ENCODE measurements around the gene COLEC12. TPM values are rescaled to one million over a fixed set of nuclear protein-coding genes. Genes with fewer than 3 reads are reported as not detected.

COLEC12 gene
- total and polyA plus RNA-seq, 8 donors: 32.9 to 124 (median 103) TPM

DNA sequence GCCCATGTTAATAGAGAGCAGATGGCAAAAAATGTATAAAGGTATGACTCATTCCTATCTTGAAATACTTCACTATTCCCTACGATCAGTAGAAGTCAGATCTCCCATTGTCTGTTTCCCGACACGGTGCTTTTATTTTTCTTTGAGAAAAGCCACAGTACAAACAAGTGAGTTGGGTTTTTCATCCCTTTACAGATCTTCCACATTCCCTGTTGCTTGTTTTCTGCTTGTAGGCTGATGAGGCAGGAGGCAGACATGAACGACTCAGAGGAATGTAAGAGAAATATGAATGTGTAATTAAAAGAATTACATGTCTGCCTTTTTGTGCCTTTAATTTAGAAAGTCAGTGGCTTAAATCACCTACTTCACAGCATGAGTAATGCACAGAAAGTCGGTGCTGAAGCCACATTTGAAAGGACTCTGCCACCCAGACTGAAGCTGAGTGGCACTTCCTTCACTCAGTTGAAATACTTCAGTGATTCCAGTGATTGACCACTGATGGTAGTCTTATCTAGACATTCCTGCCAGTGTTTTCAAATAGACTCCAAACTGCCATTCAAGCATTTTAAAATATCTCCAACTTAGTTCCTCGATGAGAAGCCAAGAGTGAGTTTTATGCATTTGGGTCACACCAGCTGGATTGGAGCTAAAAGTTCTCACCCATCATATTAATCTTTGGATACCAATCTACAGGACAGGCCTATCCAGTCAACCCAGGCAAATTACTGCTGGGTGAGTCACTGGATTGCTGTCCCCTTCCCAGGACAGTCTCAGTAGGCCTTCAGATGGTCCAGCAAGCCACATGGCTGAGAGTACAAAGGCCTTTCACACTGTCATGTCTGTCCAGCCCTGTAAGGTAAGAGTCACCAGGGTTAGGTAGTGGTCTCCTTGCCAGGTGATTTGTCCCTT, 79.0 kb downstream of the COLEC12 start:
- Histone ChIP-seq H3K27ac (peak overlapping the region in 1 of 2 donors; percentile 15), H3K4me1 (peaks cover 0 to 10% of the 10 kb centered on the region in 2 donors), H3K36me3 (no peaks in the 10 kb centered on the region), H3K27me3 (no peaks in the 10 kb centered on the region), H3K4me3 (no peak overlapping the region), H3K9me3 (no peaks in the 10 kb centered on the region)
- TF ChIP-seq CTCF (IDR thresholded peaks at IDR 0.05): no peak
- intact Hi-C loops (cut with DNase I): no loop called here
- peak; percentile 27 for ATAC-seq
- no peak for DNase-seq

DNA sequence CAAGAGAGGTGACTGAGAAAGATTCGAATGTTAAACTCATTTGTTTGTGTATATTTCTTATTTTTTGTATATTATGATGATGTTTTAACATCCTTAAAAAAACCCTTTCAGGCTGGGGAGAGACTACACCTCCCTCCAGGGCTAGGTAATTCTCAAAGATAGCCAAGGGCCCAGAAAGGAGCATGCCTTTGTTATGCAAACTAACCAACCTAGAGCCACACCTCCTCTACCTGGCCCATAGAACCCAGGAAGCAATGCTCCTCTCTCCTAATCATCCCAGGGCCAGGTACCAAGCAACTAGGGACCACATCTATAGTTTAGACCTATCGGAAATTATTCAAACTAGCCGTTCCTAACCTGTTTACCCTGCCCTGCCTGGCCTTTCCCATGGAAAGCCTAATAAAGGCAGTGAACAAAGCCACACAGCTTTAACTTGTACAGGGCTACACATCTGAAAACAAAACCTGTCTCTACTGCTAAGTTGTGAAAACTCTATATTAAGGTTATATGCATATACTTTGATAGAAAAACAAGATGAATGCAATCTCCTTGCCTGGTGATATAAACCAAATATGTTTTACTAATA, 79.7 kb downstream of the COLEC12 start:
- TF ChIP-seq CTCF (IDR thresholded peaks at IDR 0.05): no peak
- H3K27me3 ChIP-seq: no peaks in the 10 kb centered on the region
- H3K4me3 ChIP-seq: no peak overlapping the region
- ATAC-seq (no peak), DNase-seq (no peak)
- intact Hi-C loops (cut with DNase I): no loop called here
- peaks cover 5 to 8% of the 10 kb centered on the region in 2 donors for H3K4me1 ChIP-seq
- H3K9me3 ChIP-seq: no peaks in the 10 kb centered on the region
- H3K36me3 ChIP-seq: no peaks in the 10 kb centered on the region
- no peak overlapping the region for H3K27ac ChIP-seq

GRCh38 chr18:419541-420175, 80.8 kb downstream of the COLEC12 start:
- Histone ChIP-seq H3K36me3 (no peaks in the 10 kb centered on the region), H3K4me3 (no peak overlapping the region), H3K27me3 (no peaks in the 10 kb centered on the region), H3K4me1 (peaks cover 8 to 13% of the 10 kb centered on the region in 2 donors), H3K27ac (no peak overlapping the region), H3K9me3 (no peaks in the 10 kb centered on the region)
- ATAC-seq (no peak), DNase-seq (no peak)
- TF ChIP-seq CTCF (IDR thresholded peaks at IDR 0.05): no peak
- intact Hi-C loops (cut with DNase I): no loop called here

DNA sequence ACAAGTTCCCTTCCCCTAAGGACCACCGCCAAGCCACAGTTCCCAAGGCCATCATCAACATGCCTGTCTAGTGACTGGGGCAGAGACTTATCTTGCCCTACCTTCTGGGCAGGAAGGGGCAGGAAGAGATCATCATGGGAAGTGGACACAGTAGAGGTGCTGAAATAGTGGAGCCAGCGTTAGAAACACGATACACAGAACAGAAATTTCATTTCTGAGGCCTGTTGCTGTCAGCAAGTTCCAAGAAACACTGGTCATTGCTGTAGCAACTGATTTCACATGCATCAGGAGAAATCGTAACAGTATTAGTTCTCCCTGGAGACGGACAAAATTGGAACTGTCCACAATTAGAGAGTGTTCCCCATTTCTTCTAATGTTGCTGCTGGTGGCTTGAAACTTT, 83.0 kb downstream of the COLEC12 start:
- Histone ChIP-seq H3K9me3 (no peaks in the 10 kb centered on the region), H3K4me3 (no peak overlapping the region), H3K36me3 (no peaks in the 10 kb centered on the region), H3K27ac (peak overlapping the region in 1 of 2 donors; percentile 43), H3K27me3 (no peaks in the 10 kb centered on the region), H3K4me1 (peaks cover 8 to 18% of the 10 kb centered on the region in 2 donors)
- TF ChIP-seq CTCF (IDR thresholded peaks at IDR 0.05): no peak
- DNase-seq (no peak), ATAC-seq (peak; percentile 62)
- intact Hi-C loops (cut with DNase I): no loop called here

GRCh38 chr18:416930-417329, 83.6 kb downstream of the COLEC12 start:
- Histone ChIP-seq H3K27me3 (no peaks in the 10 kb centered on the region), H3K9me3 (no peaks in the 10 kb centered on the region), H3K4me3 (no peak overlapping the region), H3K36me3 (no peaks in the 10 kb centered on the region), H3K4me1 (peaks cover 8 to 18% of the 10 kb centered on the region in 2 donors), H3K27ac (peak overlapping the region in 1 of 2 donors; percentile 43)
- ATAC-seq: no peak
- intact Hi-C loops (cut with DNase I): no loop called here
- no peak for DNase-seq
- TF ChIP-seq CTCF (IDR thresholded peaks at IDR 0.05): no peak
